NT2/D1 (cell line): Measurements from ENCODE around the gene RPGRIP1L.

Source experiments
- DNase-seq: peaks from one replicate; pipeline ENCODE4 v3.0.0-alpha.2; 2011; ENCODE audit warnings: low read depth, low spot score
- H3K27me3 ChIP-seq: 2 replicates; pipeline ENCODE4 v1.6.0; 2011; ENCODE audit warnings: mild to moderate bottlenecking; ENCODE audit not compliant: insufficient read length, insufficient read depth
- H3K36me3 ChIP-seq: 2 replicates; pipeline ENCODE4 v1.6.1; 2011; ENCODE audit warnings: mild to moderate bottlenecking, low read length, mixed read lengths; ENCODE audit not compliant: insufficient read depth, insufficient read length
- H3K4me1 ChIP-seq: 2 replicates; pipeline ENCODE4 v1.5.1; 2011; ENCODE audit not compliant: insufficient read depth, insufficient read length
- H3K4me3 ChIP-seq: 2 replicates; pipeline ENCODE4 v1.5.1; 2011; ENCODE audit warnings: low read depth; ENCODE audit not compliant: insufficient read length
- H3K9ac ChIP-seq: 2 replicates; pipeline ENCODE4 v1.6.0; 2011; ENCODE audit warnings: low read depth; ENCODE audit not compliant: insufficient read length
- H3K9me3 ChIP-seq: 2 replicates; pipeline ENCODE4 v1.5.1; 2011; ENCODE audit warnings: mild to moderate bottlenecking, low read length; ENCODE audit not compliant: insufficient read depth
- SUZ12 ChIP-seq: IDR thresholded peaks from 2 replicates; pipeline ENCODE4 v1.6.1; 2011; ENCODE audit not compliant: insufficient read length, insufficient read depth; ENCODE audit errors: extremely low read depth
- YY1 ChIP-seq: IDR thresholded peaks from 2 replicates; pipeline ENCODE4 v1.6.1; 2011; ENCODE audit not compliant: insufficient read length, insufficient read depth
- ZNF274 ChIP-seq: IDR thresholded peaks from 2 replicates; pipeline ENCODE4 v1.6.1; 2011; ENCODE audit warnings: mild to moderate bottlenecking, low read depth, low read length

The RPGRIP1L gene

GRCh38 chr16:53741546-53741945 lies 37.9 kb upstream of the RPGRIP1L start:
- Histone ChIP-seq H3K4me1 (no peaks in the 10 kb centered on the region), H3K27me3 (no peaks in the 10 kb centered on the region), H3K9me3 (0 out of 2 replicates have a peak, but pooled peaks cover 6% of the 10 kb centered on the region), H3K36me3 (no peaks in the 10 kb centered on the region), H3K9ac (no peak overlapping the region), H3K4me3 (no peak overlapping the region)
- no peak for DNase-seq
- TF ChIP-seq YY1, result no peak
- TF ChIP-seq SUZ12, result no peak
- no peak for TF ChIP-seq ZNF274

DNA sequence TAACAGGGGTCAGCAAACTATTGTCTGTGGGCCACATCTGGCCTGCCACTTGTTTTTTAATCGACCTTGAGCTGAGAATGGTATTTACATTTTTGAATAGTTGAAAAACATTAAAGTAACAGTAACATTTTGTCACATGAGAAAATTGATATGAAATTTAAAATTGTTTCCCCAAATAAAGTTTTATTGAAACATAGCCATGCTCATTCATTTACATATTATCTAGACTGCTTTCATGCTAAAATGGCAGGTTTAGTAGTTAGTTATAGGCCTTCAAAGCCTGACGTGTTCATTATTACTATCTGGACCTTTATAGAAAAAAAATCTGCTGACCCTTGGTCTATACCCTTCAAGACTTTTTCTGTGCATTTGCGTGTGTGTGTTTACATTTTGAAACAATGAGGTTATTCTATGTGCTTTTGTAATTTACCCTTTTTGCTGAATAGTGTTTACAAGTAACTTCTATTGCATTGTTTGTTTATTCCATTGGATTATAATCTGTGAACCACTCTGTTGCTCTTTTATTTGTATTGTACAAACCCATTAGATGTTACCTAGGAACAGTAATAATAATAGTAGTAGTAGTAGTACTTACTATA lies 37.4 kb upstream of the RPGRIP1L start:
- Histone ChIP-seq H3K27me3 (no peaks in the 10 kb centered on the region), H3K36me3 (no peaks in the 10 kb centered on the region), H3K4me3 (no peak overlapping the region), H3K9me3 (0 out of 2 replicates have a peak, but pooled peaks cover 2% of the 10 kb centered on the region), H3K4me1 (no peaks in the 10 kb centered on the region), H3K9ac (no peak overlapping the region)
- TF ChIP-seq YY1 (no peak), SUZ12 (no peak), ZNF274 (no peak)
- no peak for DNase-seq

GRCh38 chr16:53740476-53740875 lies 36.8 kb upstream of the RPGRIP1L start:
- H3K4me1 ChIP-seq, result no peaks in the 10 kb centered on the region
- H3K4me3 ChIP-seq, result no peak overlapping the region
- H3K36me3 ChIP-seq, result no peaks in the 10 kb centered on the region
- TF ChIP-seq ZNF274 (no peak), SUZ12 (no peak), YY1 (no peak)
- H3K27me3 ChIP-seq, result no peaks in the 10 kb centered on the region
- H3K9me3 ChIP-seq, result no peaks in the 10 kb centered on the region
- H3K9ac ChIP-seq, result no peak overlapping the region
- no peak for DNase-seq

DNA sequence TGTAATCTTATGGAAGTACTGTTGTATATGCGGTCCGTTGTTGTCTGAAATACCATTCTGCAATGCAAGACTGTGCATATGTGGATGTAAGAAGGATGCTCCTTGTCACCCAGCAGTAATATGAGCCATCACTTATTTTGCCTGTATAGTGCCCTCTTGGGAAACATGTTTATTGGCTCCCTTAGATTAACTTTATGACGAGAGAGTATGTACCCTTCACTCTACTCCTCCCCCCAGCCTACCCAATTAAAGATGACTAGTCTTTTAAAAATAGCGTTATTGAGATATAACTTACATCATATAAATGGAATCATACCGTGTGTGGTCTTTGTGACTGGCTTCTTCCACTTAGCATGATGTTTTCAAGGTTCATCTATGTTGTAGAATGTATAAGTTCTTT lies 33.9 kb upstream of the RPGRIP1L start:
- Histone ChIP-seq H3K4me1 (no peaks in the 10 kb centered on the region), H3K36me3 (no peaks in the 10 kb centered on the region), H3K27me3 (no peaks in the 10 kb centered on the region), H3K4me3 (no peak overlapping the region), H3K9me3 (no peaks in the 10 kb centered on the region), H3K9ac (no peak overlapping the region)
- TF ChIP-seq YY1 (no peak), SUZ12 (no peak), ZNF274 (no peak)
- DNase-seq, result no peak

- TF ChIP-seq ZNF274 (no peak), SUZ12 (no peak), YY1 (no peak)
- H3K9me3 ChIP-seq, result no peaks in the 10 kb centered on the region
- DNase-seq, result no peak
- H3K9ac ChIP-seq, result no peak overlapping the region
- no peak overlapping the region for H3K4me3 ChIP-seq
- H3K36me3 ChIP-seq, result no peaks in the 10 kb centered on the region
- H3K27me3 ChIP-seq, result no peaks in the 10 kb centered on the region
- no peaks in the 10 kb centered on the region for H3K4me1 ChIP-seq
These were observed 32.6 kb upstream of the RPGRIP1L start for GRCh38 chr16:53736297-53736696.

DNA sequence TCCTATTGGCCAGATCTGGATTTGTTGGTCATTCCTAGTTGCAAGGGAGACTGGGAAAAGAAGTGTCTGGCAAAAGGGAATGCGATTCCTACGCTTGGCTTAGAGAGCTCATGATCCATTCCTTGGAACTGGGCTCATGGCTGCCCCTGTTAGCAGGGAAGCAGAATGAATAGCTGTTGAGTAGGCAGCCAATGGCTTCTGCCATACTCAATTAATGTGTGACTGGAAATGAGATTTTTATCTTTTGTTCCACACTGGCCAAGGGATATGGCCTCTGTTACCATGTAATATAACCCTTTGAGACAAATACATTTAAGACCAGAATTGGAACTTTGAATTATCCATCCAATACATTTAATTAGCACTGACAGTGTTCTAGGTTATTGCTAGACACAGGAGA lies 31.2 kb upstream of the RPGRIP1L start:
- H3K9me3 ChIP-seq, result no peaks in the 10 kb centered on the region
- no peak overlapping the region for H3K9ac ChIP-seq
- H3K36me3 ChIP-seq, result no peaks in the 10 kb centered on the region
- DNase-seq, result no peak
- H3K27me3 ChIP-seq, result no peaks in the 10 kb centered on the region
- no peak overlapping the region for H3K4me3 ChIP-seq
- no peaks in the 10 kb centered on the region for H3K4me1 ChIP-seq
- no peak for TF ChIP-seq ZNF274
- no peak for TF ChIP-seq YY1
- TF ChIP-seq SUZ12, result no peak

GRCh38 chr16:53732296-53732929 lies 28.8 kb upstream of the RPGRIP1L start:
- Histone ChIP-seq H3K9me3 (no peaks in the 10 kb centered on the region), H3K4me3 (no peak overlapping the region), H3K27me3 (no peaks in the 10 kb centered on the region), H3K9ac (no peak overlapping the region), H3K4me1 (no peaks in the 10 kb centered on the region), H3K36me3 (no peaks in the 10 kb centered on the region)
- no peak for TF ChIP-seq ZNF274
- no peak for TF ChIP-seq SUZ12
- no peak for TF ChIP-seq YY1
- no peak for DNase-seq
